Astrocyte of the hippocampus (primary cell): ENCODE measurements around the gene SLC22A1.
"Not testable (repeated sequence)": the region's sequence is repeated elsewhere in the genome, so short reads cannot be mapped to it uniquely, and the experiment has no call there.

Experiments
- DNase-seq: peaks from one replicate; pipeline ENCODE4 v3.0.0; 2011; ENCODE audit warnings: low read depth, low spot score

The SLC22A1 gene

GRCh38 chr6:160121558-160121957 is at the start of gene SLC22A1:
TSS of gene SLC22A1 (plus strand) at chr6:160121815. CDS start at chr6:160121936, 121 bp downstream.
- no peak for DNase-seq

- no peak for DNase-seq
Measured at GRCh38 chr6:160073272-160073671, 48.3 kb upstream of the SLC22A1 start.

DNA sequence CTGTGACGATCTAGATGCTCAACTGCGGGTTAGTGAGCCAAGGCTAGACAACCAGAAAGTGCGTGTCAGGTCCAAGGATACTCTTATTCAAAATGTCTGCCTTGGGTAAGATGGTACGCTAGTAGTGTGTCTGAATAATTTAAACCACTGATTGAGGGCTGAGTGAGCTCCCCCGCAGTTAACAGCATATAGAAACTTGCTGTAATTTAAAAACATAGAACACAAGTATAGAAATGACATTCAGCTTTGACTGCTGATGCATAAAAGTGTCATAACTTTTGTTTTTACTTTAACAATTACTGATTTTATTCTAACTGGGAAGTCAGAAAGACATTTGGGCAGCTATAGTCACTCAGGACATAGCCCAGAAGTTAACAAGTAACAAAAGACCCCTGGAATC is 45.6 kb upstream of the SLC22A1 start:
- DNase-seq = no peak

GRCh38 chr6:160077024-160077423 is 44.6 kb upstream of the SLC22A1 start:
- no peak for DNase-seq

- peak; percentile 44 for DNase-seq
Measured at GRCh38 chr6:160077526-160077925, 44.1 kb upstream of the SLC22A1 start.

DNA sequence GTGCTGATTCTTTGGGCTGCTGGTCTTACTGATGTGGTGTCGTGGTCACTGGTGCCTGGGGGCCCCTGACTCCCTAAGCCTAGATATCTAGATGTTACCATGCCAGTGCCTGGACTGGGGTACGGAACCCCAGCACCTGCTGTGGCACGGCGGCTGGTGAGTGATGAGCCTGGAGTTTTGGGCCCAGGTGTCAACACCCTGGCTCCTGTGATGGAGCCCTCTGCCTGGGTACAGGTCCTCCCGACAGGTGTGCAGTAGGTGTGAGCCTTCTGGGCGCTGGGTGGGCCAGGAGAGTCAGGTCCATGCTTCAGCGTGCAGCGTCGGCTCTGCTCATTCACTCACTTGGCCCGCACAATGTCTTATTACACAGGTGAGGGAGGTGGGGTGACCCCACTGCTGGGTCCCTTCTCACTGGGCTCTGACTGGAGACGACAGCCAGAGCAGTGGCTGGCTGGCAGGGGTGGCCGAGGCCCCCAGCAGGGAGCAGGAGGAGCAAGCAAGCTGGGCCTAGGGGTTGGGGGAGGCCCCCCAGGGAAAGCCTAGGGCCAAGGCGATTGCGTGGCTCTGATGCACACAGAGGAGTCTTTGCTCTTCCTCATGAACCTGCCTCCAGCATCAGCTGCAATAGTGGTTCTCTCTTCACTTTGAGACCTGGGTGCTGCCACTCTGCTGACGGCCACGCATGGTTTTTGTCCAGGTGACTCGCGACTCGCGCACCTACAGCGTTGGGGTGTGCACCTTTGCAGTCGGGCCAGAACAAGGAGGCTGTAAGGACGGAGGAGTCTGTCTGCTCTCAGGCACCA is 42.5 kb upstream of the SLC22A1 start:
- DNase-seq = no peak

- no peak for DNase-seq
Measured at GRCh38 chr6:160079686-160080043, 42.0 kb upstream of the SLC22A1 start.

DNA sequence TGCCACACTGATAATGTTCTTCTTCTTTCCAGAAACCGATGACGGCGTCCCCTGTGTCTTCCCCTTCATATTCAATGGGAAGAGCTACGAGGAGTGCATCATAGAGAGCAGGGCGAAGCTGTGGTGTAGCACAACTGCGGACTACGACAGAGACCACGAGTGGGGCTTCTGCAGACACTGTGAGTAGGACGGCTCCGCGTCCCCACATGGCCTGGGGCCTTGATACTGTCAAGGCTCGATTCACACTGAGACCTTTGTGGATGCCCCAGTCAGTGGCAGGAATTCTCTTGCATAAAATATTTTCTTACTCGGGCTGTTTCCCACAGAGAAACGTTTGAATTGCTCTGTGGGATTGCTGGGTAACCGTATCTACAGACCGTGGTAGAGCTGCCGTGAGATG is 41.5 kb upstream of the SLC22A1 start:
- no peak for DNase-seq

GRCh38 chr6:160081398-160081797 is 40.2 kb upstream of the SLC22A1 start:
- DNase-seq = no peak

- DNase-seq = no peak
Measured at GRCh38 chr6:160082627-160083026, 39.0 kb upstream of the SLC22A1 start.

- DNase-seq = no peak
Measured at GRCh38 chr6:160084198-160084776, 37.3 kb upstream of the SLC22A1 start.

DNA sequence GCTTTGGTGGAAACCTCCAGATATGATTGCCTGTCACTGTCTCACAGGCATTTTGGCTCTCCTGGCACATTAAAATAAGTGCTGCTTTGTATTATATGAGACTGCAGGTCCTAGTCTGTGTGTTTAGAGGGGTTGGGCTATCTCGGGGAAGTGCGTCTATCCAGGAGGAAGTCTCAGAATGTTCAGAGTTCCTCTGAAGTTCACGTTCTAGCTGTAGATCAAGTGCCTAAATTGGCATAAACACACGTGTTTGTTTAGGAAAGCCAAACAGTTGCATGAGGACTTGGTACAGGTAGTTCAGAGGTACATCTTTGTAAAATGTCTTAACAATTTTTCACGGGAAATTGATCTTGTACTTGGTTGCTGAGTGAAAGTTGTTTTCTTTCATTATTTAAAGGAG is 36.4 kb upstream of the SLC22A1 start:
- DNase-seq = no peak

- DNase-seq = no peak
Measured at GRCh38 chr6:160085713-160086505, 35.7 kb upstream of the SLC22A1 start.

DNA sequence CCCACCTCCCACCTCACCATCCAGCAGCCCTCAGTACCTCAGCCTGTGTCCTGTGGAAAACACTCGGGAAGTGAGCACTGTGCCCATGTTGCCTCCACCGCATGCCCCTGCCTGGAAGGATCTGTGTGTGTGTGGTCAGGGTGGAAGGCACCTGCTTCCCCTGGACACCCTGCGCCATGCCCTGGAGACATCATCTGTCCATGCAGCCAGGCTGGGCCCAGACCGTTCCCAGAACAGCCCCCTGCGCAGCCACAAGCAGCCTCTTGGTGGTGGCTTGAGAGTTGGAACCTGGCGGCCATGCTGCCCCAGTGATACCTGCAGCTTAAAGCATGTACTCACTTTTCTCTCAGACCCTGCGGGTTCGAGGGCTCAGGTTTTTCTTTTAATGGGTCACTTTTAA is 34.9 kb upstream of the SLC22A1 start:
- DNase-seq = no peak

DNA sequence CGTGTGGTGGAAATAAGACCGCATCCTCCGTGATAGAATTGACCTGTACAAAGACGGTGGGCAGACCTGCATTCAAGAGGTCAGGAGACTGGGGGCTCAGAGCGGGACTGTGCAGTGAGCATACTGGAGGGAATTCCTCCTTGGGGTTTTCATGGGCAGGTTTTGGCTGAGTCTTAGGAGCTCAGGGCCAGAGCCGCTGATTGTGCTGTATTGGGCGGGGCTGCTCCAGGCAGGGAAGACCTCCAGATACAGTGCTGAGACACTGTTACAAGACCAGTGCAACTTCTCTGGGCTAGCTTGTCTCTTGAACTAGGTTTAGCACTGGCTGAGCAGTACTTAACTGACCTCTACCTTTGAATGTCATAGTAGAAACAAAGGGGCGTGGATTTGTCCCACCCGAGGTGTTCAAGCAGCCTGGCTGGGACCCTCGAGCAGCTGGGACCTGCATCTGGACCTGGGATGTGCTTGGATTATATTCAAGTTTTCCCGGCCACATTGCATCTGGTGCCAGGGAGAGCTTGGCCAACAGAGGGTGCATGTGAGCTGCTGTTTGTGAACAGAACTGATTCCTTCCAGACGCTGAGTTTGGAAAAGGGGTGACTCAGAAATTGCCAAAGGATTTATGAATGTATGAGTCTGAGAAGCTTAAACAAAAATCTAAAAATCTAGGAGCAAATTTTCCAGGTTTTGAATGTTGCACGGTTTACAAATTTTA is 33.4 kb upstream of the SLC22A1 start:
- peak; percentile 84 for DNase-seq

DNA sequence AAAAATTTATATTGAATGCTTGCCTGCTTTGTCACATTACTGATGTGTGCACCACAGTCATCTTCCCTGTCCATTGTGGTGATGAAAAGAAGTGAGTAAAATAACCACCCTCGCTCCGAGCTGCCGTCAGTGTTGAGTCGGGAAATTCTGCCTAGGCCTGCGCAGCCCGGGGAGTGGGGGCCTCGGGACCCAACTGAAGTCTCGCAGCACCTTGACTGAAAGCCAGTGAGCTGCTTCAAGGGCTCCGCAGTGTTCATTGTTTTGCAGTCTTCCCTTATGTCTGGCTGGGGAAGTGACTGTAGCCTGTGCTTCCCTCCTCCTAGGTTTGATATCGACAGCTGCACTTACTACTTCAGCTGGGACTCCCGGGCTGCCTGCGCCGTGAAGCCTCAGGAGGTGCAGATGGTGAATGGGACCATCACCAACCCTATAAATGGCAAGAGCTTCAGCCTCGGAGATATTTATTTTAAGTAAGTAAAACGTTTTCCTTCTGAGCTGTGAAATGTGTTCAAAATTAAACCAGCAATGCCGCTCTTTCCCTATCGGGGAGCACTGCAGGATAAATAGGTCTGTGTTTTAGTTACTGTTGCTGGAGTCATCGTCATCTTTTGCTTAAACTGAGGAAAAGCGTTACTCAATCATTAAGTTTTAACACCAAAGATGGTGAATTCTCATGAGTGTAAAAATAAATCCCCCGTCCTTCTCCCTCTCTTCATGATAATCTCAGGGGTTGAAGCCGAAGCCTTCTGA is 32.7 kb upstream of the SLC22A1 start:
- DNase-seq = no peak

DNA sequence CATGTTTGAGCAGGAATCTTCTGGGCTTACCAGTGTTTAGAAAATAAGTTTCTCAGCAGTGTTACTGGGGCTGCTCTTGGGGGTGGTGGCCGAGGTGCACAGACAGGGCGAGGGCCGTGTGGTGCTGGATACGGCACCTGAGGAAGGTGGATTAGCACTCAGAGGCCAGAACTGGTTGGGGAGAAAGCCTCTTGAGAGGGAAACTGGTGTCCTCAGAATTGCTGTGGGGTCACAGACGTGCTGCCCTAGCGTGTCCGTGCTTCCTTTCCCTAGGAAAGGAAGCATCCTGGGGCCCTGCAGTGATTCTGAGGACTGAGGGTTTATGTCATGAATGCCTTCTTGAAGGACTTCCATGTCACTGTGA is 32.1 kb upstream of the SLC22A1 start:
- no peak for DNase-seq

DNA sequence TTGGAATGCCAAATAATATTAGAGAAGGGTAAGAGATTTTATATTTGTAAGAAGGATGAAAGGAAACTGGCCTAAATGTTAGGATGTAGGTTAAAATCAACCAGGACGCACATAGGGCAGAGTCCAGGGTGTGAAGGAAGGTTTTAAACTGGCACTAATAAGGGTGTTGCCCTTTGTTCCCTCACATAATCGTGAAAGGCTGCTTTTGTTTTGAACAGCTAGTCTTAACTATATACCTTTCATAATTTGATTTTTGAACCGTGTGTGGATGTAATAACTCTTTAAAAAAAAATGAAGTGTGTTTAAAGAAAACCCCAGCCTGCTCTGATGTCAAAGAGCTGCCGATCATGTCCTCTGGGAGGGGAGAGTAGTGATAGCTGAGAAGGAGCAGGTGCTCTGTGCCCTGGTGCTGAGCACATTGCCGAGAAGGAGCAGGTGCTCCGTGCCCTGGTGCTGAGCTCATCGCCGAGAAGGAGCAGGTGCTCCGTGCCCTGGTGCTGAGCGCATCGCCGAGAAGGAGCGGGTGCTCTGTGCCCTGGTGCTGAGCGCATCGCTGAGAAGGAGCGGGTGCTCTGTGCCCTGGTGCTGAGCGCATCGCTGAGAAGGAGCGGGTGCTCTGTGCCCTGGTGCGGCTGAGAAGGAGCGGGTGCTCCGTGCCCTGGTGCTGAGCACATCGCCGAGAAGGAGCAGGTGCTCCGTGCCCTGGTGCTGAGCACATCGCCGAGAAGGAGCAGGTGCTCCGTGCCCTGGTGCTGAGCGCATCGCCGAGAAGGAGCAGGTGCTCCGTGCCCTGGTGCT is 31.0 kb upstream of the SLC22A1 start:
- not testable (repeated sequence) for DNase-seq

DNA sequence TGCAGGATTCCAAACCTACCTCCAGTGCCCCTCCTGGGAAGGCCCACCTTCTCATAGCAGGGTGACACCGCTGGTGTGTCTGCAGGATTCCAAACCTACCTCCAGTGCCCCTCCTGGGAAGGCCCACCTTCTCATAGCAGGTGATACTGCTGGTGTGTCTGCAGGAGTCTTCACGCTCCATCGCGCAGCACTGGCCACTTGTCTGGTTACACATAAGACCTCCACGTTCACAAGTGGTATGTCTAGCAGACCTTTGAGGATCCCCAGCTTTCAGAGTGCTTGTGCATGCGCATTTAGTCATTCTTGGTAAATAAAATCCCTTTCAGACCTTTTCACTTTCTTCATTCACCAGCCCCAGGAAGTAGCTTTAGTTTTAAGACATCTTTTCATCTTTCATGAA is 29.4 kb upstream of the SLC22A1 start:
- not testable (repeated sequence) for DNase-seq

DNA sequence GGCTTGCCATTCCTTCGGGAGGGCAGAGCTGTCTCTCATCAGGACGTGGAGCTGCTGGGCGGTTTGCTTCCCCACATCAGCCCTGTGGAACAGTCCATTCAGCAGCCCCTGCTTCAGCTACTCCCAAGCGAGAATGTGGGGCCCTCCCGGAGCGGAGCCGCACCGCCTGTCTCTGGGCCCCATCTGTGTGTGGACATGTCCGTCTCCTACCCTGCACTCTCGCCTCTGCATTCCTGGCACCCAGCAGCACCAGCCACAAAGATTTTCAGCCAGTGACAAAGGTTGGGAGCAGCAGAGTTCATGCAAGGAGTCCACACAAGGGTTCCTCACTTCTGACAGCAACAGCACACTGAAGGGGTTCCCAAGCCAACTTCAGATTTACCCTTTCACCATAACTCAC is 29.0 kb upstream of the SLC22A1 start:
- no peak for DNase-seq

- no peak for DNase-seq
Measured at GRCh38 chr6:160093061-160093460, 28.6 kb upstream of the SLC22A1 start.
